NT2/D1 (cell line): ENCODE data around the gene TTPAL.

Source experiments
- DNase-seq: peaks from one replicate; pipeline ENCODE4 v3.0.0-alpha.2; 2011; ENCODE audit warnings: low read depth, low spot score
- H3K27me3 ChIP-seq: 2 replicates; pipeline ENCODE4 v1.6.0; 2011; ENCODE audit warnings: mild to moderate bottlenecking; ENCODE audit not compliant: insufficient read length, insufficient read depth
- H3K36me3 ChIP-seq: 2 replicates; pipeline ENCODE4 v1.6.1; 2011; ENCODE audit warnings: mild to moderate bottlenecking, low read length, mixed read lengths; ENCODE audit not compliant: insufficient read depth, insufficient read length
- H3K4me1 ChIP-seq: 2 replicates; pipeline ENCODE4 v1.5.1; 2011; ENCODE audit not compliant: insufficient read depth, insufficient read length
- H3K4me3 ChIP-seq: 2 replicates; pipeline ENCODE4 v1.5.1; 2011; ENCODE audit warnings: low read depth; ENCODE audit not compliant: insufficient read length
- H3K9ac ChIP-seq: 2 replicates; pipeline ENCODE4 v1.6.0; 2011; ENCODE audit warnings: low read depth; ENCODE audit not compliant: insufficient read length
- H3K9me3 ChIP-seq: 2 replicates; pipeline ENCODE4 v1.5.1; 2011; ENCODE audit warnings: mild to moderate bottlenecking, low read length; ENCODE audit not compliant: insufficient read depth
- SUZ12 ChIP-seq: IDR thresholded peaks from 2 replicates; pipeline ENCODE4 v1.6.1; 2011; ENCODE audit not compliant: insufficient read length, insufficient read depth; ENCODE audit errors: extremely low read depth
- YY1 ChIP-seq: IDR thresholded peaks from 2 replicates; pipeline ENCODE4 v1.6.1; 2011; ENCODE audit not compliant: insufficient read length, insufficient read depth
- ZNF274 ChIP-seq: IDR thresholded peaks from 2 replicates; pipeline ENCODE4 v1.6.1; 2011; ENCODE audit warnings: mild to moderate bottlenecking, low read depth, low read length

TTPAL gene

GRCh38 chr20:44516491-44516890, 40.8 kb downstream of the TTPAL start:
- Histone ChIP-seq H3K9me3 (no peaks in the 10 kb centered on the region), H3K4me1 (peaks cover 4% of the 10 kb centered on the region), H3K4me3 (no peak overlapping the region), H3K36me3 (peaks cover 21% of the 10 kb centered on the region), H3K9ac (no peak overlapping the region), H3K27me3 (no peaks in the 10 kb centered on the region)
- no peak for DNase-seq
- TF ChIP-seq YY1 (no peak), ZNF274 (no peak), SUZ12 (no peak)

- no peak overlapping the region for H3K9ac ChIP-seq
- peaks cover 4% of the 10 kb centered on the region for H3K4me1 ChIP-seq
- no peaks in the 10 kb centered on the region for H3K9me3 ChIP-seq
- no peak for DNase-seq
- TF ChIP-seq SUZ12 (no peak), ZNF274 (no peak), YY1 (no peak)
- H3K27me3 ChIP-seq: no peaks in the 10 kb centered on the region
- H3K36me3 ChIP-seq: peaks cover 16% of the 10 kb centered on the region
- H3K4me3 ChIP-seq: no peak overlapping the region
These were observed 41.8 kb downstream of the TTPAL start for GRCh38 chr20:44517454-44517853.

GRCh38 chr20:44518248-44518647, 42.6 kb downstream of the TTPAL start:
- H3K4me1 ChIP-seq: peaks cover 4% of the 10 kb centered on the region
- H3K27me3 ChIP-seq: no peaks in the 10 kb centered on the region
- no peak overlapping the region for H3K4me3 ChIP-seq
- no peak overlapping the region for H3K9ac ChIP-seq
- no peaks in the 10 kb centered on the region for H3K9me3 ChIP-seq
- TF ChIP-seq SUZ12: no peak
- TF ChIP-seq YY1: no peak
- TF ChIP-seq ZNF274: no peak
- peaks cover 11% of the 10 kb centered on the region for H3K36me3 ChIP-seq
- no peak for DNase-seq

GRCh38 chr20:44520881-44521280, 45.2 kb downstream of the TTPAL start:
- Histone ChIP-seq H3K4me1 (peaks cover 6% of the 10 kb centered on the region), H3K27me3 (no peaks in the 10 kb centered on the region), H3K9me3 (no peaks in the 10 kb centered on the region), H3K4me3 (peak overlapping the region; percentile 99), H3K36me3 (peaks cover 11% of the 10 kb centered on the region), H3K9ac (no peak overlapping the region)
- TF ChIP-seq YY1 (no peak), SUZ12 (no peak), ZNF274 (no peak)
- no peak for DNase-seq

GRCh38 chr20:44521484-44522481, 46.1 kb downstream of the TTPAL start, which contains the start of gene SERINC3:
SERINC3 (minus strand) TSS chr20:44522070; CDS start chr20:44521951, 119 bp downstream.
- H3K36me3 ChIP-seq: peaks cover 8% of the 10 kb centered on the region

GRCh38 chr20:44522841-44523240, 47.2 kb downstream of the TTPAL start:
- TF ChIP-seq SUZ12 (no peak), YY1 (no peak), ZNF274 (no peak)
- H3K36me3 ChIP-seq: peaks cover 7% of the 10 kb centered on the region
- H3K4me1 ChIP-seq: peaks cover 6% of the 10 kb centered on the region
- DNase-seq: no peak
- no peak overlapping the region for H3K4me3 ChIP-seq
- no peaks in the 10 kb centered on the region for H3K27me3 ChIP-seq
- H3K9ac ChIP-seq: no peak overlapping the region
- 0 out of 2 replicates have a peak, but pooled peaks cover 10% of the 10 kb centered on the region for H3K9me3 ChIP-seq

More at GRCh38 chr20:44521484-44522481, 46.1 kb downstream of the TTPAL start, which contains the start of gene SERINC3:
- Histone ChIP-seq H3K27me3 (no peaks in the 10 kb centered on the region), H3K4me1 (peaks cover 6% of the 10 kb centered on the region), H3K4me3 (peak within 1 kb of the TSS; percentile 99), H3K9me3 (0 out of 2 replicates have a peak, but pooled peaks cover 3% of the 10 kb centered on the region), H3K9ac (peak within 1 kb of the TSS; percentile 95)
- no peak for TF ChIP-seq ZNF274
- TF ChIP-seq YY1: no peak
- TF ChIP-seq SUZ12: no peak
- DNase-seq: peak; percentile 92

GRCh38 chr20:44523746-44524145, 48.1 kb downstream of the TTPAL start:
- Histone ChIP-seq H3K27me3 (no peaks in the 10 kb centered on the region), H3K9me3 (peaks cover 12% of the 10 kb centered on the region; the same call in 1 of the 2 replicates), H3K36me3 (peaks cover 7% of the 10 kb centered on the region), H3K4me3 (no peak overlapping the region), H3K9ac (no peak overlapping the region), H3K4me1 (peaks cover 6% of the 10 kb centered on the region)
- TF ChIP-seq SUZ12 (no peak), YY1 (no peak), ZNF274 (no peak)
- DNase-seq: no peak
